GM19239 (cell line): ENCODE results near the gene MYOCD.
"Not testable (repeated sequence)": the region's sequence is repeated elsewhere in the genome, so short reads cannot be mapped to it uniquely, and the experiment has no call there.

Experiments
- DNase-seq: peaks from one replicate; pipeline ENCODE4 v3.0.0; 2011; ENCODE audit warnings: low spot score; ENCODE audit not compliant: insufficient read length
- FAIRE-seq: peaks from 2 replicates; lab custom pipeline; 2011; peaks lifted over from hg19 to GRCh38; lab: Jason Lieb, UNC

MYOCD gene

GRCh38 chr17:12665263-12666210 lies at the start of gene MYOCD:
TSS of gene MYOCD (plus strand) at chr17:12665890. CDS start at chr17:12666189, 299 bp downstream.
- no peak for DNase-seq
- FAIRE-seq = no peak

- FAIRE-seq (no peak), DNase-seq (no peak)
Measured at GRCh38 chr17:12616161-12616560, 49.5 kb upstream of the MYOCD start.

GRCh38 chr17:12618557-12618956 lies 47.1 kb upstream of the MYOCD start:
- DNase-seq (no peak), FAIRE-seq (no peak)

GRCh38 chr17:12619459-12620199 lies 46.1 kb upstream of the MYOCD start:
- no peak for DNase-seq
- no peak for FAIRE-seq

GRCh38 chr17:12620200-12620720 lies 45.4 kb upstream of the MYOCD start:
- DNase-seq (no peak), FAIRE-seq (no peak)

- DNase-seq = no peak
- FAIRE-seq = no peak
Measured at GRCh38 chr17:12622726-12623125, 43.0 kb upstream of the MYOCD start.

GRCh38 chr17:12623220-12623848 lies 42.4 kb upstream of the MYOCD start:
- no peak for FAIRE-seq
- DNase-seq = no peak

GRCh38 chr17:12624211-12624610 lies 41.5 kb upstream of the MYOCD start:
- DNase-seq (no peak), FAIRE-seq (no peak)

- DNase-seq (no peak), FAIRE-seq (no peak)
Measured at GRCh38 chr17:12625092-12625491, 40.6 kb upstream of the MYOCD start.

- FAIRE-seq (no peak), DNase-seq (no peak)
Measured at GRCh38 chr17:12627177-12627629, 38.5 kb upstream of the MYOCD start.

GRCh38 chr17:12627781-12628451 lies 37.8 kb upstream of the MYOCD start:
- DNase-seq = no peak
- FAIRE-seq = no peak

GRCh38 chr17:12631076-12631475 lies 34.6 kb upstream of the MYOCD start:
- no peak for FAIRE-seq
- no peak for DNase-seq

GRCh38 chr17:12632785-12633184 lies 32.9 kb upstream of the MYOCD start:
- no peak for DNase-seq

GRCh38 chr17:12634789-12635414 lies 30.8 kb upstream of the MYOCD start:
- FAIRE-seq (no peak), DNase-seq (no peak)

More at GRCh38 chr17:12632785-12633184, 32.9 kb upstream of the MYOCD start:
- FAIRE-seq = no peak

- DNase-seq, FAIRE-seq: not testable (repeated sequence)
Measured at GRCh38 chr17:12635996-12636395, 29.7 kb upstream of the MYOCD start.

- no peak for DNase-seq
Measured at GRCh38 chr17:12637015-12637414, 28.7 kb upstream of the MYOCD start.

GRCh38 chr17:12637745-12638651 lies 27.7 kb upstream of the MYOCD start:
- no peak for DNase-seq
- no peak for FAIRE-seq

More at GRCh38 chr17:12637015-12637414, 28.7 kb upstream of the MYOCD start:
- FAIRE-seq = no peak

GRCh38 chr17:12640364-12640763 lies 25.3 kb upstream of the MYOCD start:
- no peak for FAIRE-seq

More at GRCh38 chr17:12640364-12640763, 25.3 kb upstream of the MYOCD start:
- DNase-seq = no peak
